Gastrocnemius medialis (tissue), 4 donors: Measurements from ENCODE around the gene CD3E.

Experiments
- CTCF ChIP-seq, 5 experiments: fragments of 450-650 bp in 3 of 5; fragments of 200-600 bp in 2 of 5; sonication (generic) in 2 of 5; IDR thresholded peaks in 4 of 5; conservative IDR thresholded peaks in 1 of 5; 1 replicate in 4 of 5; 2 replicates in 1 of 5; pipeline ENCODE4 v1.5.1; 2016 to 2019; ENCODE audit warnings: antibody characterized with exemption in 5 of 5, mild to moderate bottlenecking in 3 of 5, moderate library complexity in 3 of 5
- POLR2A ChIP-seq, 2 donors: fragments of 450-650 bp; IDR thresholded peaks; one replicate each; pipeline ENCODE4 v1.6.1; 2017; ENCODE audit warnings: antibody characterized with exemption in 2 of 2, mild to moderate bottlenecking in 2 of 2, moderate library complexity in 2 of 2

GRCh38 chr11:118259138-118259537 lies 45.4 kb upstream of the CD3E start:
- TF ChIP-seq CTCF (IDR thresholded peaks at IDR 0.05 in 4 of 5, conservative IDR thresholded peaks at IDR 0.05 in 1 of 5) (no peak), POLR2A (IDR thresholded peaks at IDR 0.05) (no peak)
